GM21423 (cell line): ENCODE results near the gene TMEM234.

ENCODE experiments used
- ATAC-seq: cut with Tn5 transposase; IDR thresholded peaks from one replicate; pipeline ENCODE4 v1.9.1; 2021; ENCODE audit warnings: mild to moderate bottlenecking, moderate library complexity; ENCODE audit not compliant: unreplicated experiment

Gene TMEM234

DNA sequence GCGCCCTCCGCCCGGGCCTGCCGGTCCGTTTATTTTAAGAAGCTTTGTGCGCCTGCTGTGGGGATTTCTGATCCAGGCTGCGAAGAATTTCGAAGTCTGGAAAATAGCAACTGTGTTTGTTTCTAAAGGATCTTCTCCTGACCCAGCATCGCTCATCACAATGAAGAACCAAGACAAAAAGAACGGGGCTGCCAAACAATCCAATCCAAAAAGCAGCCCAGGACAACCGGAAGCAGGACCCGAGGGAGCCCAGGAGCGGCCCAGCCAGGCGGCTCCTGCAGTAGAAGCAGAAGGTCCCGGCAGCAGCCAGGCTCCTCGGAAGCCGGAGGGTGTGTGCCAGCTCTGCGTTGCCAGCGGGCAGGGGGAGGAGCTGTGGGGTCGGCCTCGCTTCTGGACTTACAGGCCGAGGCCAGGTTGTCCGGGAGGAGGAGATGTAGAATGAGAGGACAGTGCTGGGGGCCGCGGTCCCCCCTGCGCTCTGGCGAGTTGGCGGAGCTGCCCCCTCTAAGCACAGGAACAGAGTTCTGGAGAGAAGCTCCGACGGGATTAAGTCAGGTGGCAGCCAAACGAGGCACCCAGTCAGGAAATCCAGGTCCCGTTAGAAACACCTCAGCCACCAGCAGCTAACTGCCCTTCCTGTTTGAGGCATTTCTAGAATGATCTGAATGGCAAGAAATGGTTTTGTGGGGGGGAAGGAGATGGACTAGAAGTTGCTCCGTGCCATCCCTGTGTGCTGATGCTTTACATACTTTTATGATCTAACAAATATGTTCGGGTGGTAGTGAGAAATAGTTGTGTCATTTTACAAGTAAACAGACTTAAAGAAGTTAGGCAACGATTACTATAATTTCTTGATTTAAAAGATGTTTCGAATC, 41.7 kb downstream of the TMEM234 start:
- ATAC-seq, result peak; percentile 5

DNA sequence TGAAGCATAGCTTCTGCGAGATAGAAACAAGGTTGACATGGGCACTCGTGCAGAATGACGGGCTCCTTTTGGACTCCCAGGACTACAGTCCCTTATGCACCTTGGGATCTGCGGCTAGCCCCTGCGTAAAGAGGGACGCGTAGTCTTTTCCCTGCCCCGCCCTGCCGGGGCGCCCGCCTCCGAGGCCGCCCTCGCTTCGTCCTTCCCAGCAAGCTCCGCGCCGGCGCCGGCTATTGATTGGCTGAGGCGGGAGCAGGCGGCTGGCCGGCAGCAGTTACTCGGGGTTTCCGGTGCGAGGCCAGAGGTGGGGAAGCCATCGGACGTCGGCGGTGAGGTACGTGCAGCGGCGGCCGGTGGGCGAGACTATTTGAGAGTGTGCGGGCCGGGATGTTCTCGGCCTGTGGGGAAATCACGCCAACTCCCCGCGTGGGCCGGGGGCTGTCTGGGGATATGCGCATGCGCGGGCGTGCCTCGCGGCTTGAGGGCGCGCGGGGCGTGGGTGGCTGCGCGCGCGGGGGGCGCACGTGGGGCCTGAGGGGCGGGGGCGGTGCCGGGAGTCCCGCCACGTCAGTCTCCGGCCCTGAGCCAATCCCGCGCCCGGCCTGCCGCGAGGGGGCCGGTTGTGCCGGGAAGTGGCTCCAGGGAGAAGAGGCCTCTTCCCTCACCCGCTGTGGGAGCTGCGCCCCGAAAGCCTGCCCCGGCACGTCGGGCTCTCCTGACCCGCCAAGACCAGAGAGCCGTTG, 42.5 kb downstream of the TMEM234 start, which contains the start of gene TXLNA:
Gene TXLNA (plus strand): TSS at position 233 of the 743 bp plus-strand sequence. CDS start 671 bp downstream, outside the sequence.
- ATAC-seq, result peak; percentile 84

DNA sequence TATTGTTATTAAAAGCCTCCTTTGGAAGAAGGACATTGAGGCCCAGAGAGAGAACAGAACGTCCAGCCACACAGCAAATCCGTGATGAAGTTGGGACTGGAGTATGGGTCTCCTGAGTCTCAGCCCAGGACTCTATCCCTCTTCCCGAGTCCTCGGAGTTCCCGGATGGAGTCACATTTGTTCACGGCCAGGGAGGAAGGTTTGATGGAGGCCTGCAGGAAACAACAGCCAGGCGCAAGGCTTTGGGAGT, 43.0 kb downstream of the TMEM234 start:
- no peak for ATAC-seq

DNA sequence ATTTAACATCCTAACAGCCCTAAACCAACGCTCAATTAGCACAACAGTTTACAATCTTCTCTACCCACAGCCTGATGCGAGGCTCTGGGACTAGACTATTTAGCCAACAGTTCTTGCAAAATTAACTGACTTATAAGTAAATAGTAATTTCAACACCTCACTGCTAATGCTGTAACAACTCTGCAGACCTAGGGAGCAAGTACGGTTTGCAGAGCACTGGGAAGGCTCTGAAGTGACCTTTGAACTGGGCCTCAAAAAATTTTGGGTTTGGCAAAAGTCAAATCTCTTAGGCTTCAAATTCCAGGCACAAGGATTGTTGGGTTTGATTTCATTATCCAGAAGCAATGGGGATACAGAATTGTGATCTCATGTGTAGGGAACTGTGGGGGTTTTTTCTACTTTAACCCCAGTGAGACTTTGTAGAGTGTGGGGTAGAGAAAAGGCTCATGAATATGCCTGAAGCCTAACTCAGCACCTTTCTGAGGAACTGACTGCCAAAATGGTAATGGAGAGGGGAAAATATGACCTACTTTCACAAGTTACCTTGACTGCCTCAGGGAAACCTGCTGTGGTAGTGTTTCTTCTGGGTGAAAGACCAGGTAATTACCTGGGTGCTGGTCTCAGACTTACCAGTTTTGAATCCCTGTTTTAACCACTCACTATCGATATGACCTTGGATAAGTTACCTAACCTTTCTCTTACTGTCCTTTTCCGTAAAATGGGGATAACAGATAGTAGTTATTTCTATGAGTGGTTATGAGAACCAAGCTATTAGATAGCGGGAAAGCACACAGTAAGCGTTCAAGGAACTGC, 43.6 kb downstream of the TMEM234 start:
- ATAC-seq, result no peak

DNA sequence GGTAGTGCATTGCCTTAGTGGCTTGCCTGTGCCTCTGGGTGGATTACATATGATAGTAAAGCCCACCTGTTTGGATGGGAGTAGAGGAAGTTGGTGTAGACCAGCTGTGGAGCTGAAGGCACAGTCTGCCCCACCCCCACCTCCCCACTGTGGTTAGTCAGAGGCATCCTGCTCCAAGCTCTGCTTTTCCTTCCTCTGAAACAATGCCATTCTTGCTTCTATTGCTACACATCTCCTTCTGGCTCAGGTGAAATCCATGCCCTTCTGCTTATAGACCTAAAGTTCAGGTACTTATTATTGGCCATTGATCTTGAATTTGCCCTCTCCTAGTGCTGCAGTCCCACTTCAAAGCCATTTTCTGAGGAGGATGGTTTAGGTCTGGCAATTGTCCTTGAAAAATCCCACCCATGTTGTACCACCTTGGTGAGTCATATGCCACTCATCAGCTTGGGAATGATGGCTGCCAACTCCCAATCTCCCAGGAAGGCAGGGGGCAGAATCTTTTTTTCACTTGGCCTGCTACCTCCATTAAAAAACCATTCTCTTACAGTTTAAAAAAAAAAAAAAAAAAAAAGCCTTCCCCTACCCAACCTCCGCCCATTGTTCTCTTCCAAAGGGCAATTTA, 49.4 kb downstream of the TMEM234 start:
- no peak for ATAC-seq

DNA sequence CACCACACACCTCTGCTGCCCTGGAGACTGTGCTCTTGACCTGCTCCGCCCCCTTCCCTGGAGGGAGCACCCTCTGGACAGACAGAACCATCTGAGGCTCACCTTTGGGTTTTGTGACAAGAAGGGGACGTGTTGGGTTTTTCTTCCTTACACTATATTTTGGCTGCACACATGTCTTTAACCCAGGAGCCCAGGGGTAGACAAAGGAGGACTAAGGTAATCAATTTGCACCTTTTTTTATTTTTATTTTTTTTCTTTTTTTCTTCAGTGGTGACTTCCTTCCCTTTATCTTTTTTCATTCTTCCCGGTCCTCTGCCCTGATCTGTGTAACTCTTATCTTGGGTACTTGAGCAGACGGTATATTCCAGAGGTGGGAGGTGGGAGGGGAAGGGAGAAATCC, 51.2 kb downstream of the TMEM234 start:
- no peak for ATAC-seq
